HG02642 (cell line): ENCODE data around the gene CHCHD1.
"Not testable (repeated sequence)": the region's sequence is repeated elsewhere in the genome, so short reads cannot be mapped to it uniquely, and the experiment has no call there.

Experiments
- ATAC-seq: cut with Tn5 transposase; IDR thresholded peaks from one replicate; pipeline ENCODE4 v1.9.1; 2021; ENCODE audit warnings: mild to moderate bottlenecking; ENCODE audit not compliant: unreplicated experiment, poor library complexity

The CHCHD1 gene

DNA sequence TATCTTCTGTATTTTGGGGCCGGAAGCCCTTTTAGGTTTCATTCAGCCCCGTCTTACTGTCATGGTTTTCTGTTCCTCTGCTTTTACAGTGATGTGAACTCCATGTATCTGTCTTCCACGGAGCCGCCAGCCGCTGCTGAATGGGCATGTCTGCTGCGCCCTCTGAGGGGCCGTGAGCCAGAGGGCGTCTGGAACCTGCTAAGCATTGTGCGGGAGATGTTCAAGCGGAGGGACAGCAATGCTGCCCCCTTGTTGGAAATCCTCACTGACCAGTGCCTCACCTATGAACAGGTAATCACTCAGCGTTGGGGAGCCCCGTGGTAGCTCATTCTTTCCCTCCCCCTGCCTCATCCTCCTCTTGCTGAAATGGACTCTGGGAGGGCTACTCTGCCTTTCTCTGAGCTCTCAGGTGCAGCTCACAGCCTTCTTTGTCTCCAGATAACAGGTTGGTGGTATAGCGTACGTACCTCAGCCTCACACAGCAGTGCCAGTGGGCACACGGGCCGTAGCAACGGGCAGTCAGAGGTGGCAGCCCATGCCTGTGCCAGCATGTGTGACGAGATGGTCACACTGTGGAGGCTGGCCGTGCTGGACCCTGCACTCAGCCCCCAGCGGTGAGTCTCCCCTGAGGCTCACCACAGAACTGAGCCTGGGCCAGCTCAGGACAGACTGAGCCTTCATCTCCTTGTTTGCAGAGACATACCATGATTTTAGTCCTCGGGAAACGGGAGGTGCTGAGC, 9.2 kb downstream of the CHCHD1 start:
- no peak for ATAC-seq

DNA sequence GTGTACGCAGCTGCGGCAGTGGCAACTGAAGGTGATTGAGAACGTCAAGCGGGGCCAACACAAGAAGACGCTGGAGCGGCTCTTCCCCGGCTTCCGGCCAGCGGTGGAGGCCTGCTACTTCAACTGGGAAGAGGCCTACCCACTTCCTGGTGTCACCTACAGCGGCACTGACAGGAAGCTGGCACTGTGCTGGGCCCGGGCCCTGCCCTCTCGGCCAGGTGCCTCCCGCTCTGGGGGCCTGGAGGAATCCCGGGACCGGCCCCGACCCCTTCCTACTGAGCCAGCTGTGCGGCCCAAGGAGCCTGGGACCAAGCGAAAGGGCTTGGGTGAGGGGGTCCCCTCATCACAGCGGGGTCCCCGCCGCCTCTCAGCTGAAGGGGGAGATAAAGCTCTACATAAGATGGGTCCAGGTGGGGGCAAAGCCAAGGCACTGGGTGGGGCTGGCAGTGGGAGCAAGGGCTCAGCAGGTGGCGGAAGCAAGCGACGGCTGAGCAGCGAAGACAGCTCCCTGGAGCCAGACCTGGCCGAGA, 10.1 kb downstream of the CHCHD1 start:
- ATAC-seq: no peak

DNA sequence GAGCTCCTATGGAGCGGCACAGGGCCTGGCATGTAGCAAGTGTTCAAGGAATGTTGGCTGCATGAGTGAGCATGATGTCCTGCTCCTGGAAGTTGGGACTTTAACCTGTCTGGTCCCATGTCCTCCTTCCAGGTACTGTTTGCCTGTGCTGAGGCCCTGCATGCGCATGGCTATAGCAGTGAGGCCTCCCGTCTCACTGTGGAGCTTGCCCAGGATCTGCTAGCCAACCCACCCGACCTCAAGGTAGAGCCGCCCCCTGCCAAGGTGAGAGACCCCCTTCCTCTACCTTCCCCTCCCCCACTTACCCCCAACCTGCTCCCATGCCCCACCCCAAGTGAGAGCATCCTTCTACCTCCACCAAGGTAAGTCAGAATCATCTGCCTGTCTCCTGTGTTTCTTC, 11.6 kb downstream of the CHCHD1 start:
- no peak for ATAC-seq

DNA sequence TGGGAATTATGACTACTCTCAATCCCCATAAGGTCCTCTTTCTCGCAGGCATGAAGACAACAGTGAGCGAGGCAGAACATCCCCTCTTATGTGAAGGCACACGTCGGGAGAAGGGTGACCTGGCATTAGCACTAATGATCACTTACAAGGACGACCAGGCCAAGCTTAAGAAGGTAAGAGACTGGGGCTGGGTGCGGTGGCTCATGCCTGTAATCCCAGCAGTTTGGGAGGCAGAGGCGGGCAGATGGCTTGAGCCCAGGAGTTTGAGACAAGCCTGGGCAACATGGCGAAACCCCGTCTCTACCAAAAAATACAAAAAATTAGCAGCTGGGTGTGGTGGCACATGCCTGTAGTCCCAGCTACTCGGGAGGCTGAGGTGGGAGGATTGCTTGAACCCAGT, 13.6 kb downstream of the CHCHD1 start:
- ATAC-seq: not testable (repeated sequence)

DNA sequence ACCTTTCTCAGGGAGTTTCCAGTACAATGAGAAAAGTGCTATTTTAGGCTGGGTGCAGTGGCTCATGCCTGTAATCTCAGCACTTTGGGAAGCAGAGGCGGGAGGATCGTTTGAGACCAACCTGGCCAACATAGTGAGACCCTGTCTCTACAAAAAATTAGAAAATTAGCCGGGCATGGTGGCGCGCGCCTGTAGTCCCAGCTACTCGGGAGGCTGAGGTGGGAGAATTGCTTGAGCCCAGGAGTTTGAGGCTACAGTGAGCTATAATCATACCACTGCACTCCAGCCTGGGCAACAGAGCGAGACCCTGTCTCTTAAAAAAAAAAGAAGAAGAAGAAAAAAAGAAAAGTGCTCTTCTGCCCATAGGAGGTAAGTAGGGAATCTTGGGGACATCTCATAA, 14.2 kb downstream of the CHCHD1 start:
- not testable (repeated sequence) for ATAC-seq

DNA sequence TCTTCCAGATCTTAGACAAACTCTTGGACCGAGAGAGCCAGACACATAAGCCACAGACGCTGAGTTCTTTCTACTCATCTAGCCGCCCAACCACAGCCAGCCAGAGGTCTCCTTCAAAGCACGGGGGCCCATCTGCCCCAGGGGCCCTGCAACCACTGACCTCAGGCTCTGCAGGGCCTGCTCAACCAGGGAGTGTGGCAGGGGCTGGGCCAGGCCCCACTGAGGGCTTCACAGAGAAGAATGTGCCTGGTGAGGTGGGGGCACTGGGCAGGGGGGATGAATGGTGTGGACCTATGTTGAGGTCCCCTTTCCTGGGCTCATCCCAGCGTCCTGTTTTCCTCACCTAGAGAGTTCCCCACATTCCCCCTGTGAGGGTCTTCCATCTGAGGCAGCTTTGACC, 14.9 kb downstream of the CHCHD1 start:
- ATAC-seq: no peak

DNA sequence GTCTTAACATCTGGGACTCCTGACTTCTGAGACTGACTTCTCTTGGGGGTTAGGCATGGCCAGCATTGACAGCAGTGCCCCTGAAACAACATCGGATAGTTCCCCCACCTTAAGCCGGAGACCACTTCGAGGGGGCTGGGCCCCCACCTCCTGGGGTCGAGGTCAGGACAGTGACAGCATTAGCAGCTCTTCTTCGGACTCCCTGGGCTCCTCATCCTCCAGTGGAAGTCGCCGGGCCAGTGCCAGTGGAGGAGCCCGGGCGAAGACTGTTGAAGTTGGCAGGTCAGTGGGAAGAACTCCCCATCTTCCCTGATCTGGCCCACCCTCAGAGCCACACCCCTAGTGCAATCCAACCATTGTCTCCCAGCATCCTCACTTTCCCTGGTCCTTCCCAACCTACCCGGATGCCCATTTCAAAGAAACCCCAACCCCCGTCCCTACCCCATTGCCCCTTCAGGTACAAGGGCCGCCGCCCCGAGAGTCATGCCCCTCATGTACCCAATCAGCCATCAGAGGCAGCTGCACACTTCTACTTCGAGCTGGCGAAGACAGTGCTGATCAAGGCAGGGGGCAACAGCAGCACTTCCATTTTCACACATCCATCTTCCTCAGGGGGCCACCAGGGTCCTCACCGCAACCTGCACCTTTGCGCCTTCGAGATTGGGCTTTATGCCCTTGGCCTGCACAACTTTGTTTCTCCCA, 15.6 kb downstream of the CHCHD1 start:
- no peak for ATAC-seq

DNA sequence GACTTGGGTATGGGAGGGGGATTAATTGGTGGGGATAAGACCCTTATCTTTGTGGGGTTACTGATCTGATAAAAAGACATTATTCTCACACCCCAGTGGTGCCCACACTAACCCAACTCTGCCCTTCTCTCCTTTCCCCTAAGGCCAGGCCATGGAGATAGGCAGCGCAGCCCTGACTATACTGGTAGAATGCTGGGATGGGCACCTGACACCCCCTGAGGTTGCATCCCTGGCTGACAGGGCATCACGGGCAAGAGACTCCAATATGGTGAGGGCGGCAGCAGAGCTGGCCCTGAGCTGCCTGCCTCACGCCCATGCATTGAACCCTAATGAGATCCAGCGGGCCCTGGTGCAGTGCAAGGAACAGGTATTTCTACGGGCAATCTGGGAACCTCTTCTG, 16.2 kb downstream of the CHCHD1 start:
- ATAC-seq: no peak

DNA sequence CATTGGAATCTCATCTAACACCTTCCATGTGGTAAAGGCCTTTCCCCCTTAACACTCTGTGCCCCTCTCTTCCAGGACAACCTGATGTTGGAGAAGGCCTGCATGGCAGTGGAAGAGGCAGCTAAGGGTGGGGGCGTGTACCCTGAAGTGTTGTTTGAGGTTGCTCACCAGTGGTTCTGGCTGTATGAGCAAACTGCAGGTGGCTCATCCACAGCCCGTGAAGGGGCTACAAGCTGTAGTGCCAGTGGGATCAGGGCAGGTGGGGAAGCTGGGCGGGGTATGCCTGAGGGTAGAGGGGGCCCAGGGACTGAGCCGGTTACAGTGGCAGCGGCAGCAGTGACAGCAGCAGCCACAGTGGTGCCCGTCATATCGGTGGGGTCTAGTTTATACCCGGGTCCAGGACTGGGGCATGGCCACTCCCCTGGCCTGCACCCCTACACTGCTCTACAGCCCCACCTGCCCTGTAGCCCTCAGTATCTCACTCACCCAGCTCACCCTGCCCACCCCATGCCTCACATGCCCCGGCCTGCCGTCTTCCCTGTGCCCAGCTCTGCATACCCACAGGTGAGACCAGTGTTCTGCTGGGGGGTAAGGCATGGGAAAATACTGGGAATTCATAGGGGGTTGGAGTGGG, 17.2 kb downstream of the CHCHD1 start:
- ATAC-seq: no peak

DNA sequence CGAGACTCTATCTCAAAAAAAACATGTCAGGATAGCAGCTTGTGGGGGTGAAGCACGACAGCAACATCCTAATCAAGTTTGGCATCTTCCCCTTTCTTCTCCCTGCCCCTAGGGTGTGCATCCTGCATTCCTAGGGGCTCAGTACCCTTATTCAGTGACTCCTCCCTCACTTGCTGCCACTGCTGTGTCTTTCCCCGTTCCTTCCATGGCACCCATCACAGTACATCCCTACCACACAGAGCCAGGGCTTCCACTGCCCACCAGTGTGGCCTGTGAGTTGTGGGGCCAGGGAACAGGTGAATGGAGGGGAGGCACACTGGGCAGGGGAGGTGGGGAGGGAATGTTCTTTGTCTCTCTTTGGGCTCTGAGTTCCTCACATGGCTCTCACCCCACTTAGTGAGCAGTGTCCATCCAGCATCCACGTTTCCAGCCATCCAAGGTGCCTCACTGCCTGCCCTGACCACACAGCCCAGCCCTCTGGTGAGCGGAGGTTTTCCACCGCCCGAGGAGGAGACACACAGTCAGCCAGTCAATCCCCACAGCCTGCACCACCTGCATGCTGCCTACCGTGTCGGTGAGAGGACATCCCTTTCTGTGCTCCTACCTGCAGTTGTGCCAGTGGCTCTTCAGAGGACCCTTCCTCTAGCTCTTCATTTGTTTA, 18.2 kb downstream of the CHCHD1 start:
- ATAC-seq: no peak

DNA sequence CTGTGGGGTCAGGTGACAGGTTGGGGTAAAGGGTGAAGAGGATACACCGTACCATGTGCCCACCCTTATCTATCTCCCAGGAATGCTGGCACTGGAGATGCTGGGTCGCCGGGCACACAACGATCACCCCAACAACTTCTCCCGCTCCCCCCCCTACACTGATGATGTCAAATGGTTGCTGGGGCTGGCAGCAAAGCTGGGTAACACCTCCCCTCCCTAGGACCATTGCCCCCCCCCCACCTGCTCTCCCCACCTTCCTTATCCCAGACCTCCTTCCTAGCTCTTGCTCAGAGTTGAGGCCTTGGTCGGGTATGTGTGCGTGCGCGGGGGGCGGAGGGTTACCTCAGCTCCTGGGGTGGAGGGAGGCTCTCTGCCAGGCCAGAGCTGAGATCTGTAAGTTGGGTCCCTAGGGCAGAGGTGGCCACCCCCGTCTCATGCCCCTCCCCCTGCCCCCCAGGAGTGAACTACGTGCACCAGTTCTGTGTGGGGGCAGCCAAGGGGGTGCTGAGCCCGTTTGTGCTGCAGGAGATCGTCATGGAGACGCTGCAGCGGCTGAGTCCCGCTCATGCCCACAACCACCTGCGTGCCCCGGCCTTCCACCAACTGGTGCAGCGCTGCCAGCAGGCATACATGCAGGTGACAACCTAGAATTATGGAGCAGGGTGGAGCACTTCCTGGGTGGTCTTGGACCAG, 18.9 kb downstream of the CHCHD1 start:
- ATAC-seq: no peak

DNA sequence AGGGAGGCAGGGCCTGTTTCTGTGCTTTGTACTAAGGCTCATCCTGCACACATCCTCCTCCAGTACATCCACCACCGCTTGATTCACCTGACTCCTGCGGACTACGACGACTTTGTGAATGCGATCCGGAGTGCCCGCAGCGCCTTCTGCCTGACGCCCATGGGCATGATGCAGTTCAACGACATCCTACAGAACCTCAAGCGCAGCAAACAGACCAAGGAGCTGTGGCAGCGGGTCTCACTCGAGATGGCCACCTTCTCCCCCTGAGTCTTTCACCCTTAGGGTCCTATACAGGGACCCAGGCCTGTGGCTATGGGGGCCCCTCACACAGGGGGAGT, 19.4 kb downstream of the CHCHD1 start:
- ATAC-seq: no peak

DNA sequence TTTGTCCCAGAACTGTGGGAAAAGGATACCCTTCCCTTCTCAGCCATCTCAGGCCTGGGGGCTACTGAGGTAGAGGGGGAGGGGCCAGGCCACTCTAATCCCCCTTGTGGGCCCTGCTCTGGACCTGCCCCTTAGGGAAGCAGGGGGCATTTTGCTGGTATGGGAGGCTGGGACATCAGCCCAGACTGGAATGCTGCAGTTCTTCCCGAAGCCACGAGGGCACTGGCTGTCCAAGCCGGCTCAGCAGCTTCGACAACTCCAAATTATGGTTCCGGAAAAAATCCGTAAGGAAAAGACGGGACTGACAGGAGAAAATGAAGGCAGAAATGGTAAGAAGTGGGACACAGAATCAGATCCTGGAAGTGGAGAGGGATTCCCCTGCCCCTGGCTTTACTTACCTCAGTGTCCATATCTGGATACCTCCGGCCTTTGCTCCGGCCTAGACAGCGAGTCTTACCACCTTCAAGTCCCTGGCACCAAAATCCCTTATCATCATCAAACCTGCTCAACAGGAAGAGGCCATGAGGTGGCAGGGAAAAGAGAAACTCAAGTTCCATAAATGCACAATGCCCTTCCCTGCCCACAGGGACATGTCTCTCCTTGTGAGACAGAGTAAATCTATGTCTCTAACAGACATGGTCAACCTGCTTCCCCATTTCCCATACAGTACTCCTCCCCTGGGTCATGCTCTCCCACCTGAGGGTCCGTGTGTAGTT, 20.6 kb downstream of the CHCHD1 start:
- ATAC-seq: no peak

DNA sequence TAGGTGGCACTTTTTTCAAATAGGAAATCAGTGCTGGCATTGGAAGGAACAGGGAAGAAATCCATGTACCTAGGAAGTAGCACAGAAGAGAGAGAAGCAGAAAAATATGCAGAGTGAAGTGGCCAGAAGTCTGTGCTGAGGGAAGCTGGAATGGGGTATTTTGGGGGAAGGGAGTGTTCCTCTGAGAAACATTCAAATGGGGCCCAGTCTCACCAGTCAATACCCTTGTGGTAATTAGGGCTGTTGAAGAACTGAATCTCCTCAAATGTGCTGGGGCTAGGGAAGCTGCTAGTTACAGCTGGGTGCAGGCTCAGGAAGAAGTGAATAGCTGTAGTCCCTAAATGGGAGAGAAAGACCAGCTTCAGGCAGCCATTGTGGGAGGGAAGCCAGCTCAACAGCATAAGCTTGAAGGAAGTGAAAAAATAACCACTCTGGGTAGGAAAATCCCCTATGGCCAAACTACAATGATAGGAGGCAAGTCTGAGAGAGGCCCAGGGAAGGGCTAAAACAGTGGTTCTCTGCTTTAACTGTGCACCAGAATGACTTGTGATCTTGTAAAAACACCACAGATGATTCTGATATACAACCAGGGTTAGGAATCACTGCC, 21.9 kb downstream of the CHCHD1 start:
- ATAC-seq: peak; percentile 68

DNA sequence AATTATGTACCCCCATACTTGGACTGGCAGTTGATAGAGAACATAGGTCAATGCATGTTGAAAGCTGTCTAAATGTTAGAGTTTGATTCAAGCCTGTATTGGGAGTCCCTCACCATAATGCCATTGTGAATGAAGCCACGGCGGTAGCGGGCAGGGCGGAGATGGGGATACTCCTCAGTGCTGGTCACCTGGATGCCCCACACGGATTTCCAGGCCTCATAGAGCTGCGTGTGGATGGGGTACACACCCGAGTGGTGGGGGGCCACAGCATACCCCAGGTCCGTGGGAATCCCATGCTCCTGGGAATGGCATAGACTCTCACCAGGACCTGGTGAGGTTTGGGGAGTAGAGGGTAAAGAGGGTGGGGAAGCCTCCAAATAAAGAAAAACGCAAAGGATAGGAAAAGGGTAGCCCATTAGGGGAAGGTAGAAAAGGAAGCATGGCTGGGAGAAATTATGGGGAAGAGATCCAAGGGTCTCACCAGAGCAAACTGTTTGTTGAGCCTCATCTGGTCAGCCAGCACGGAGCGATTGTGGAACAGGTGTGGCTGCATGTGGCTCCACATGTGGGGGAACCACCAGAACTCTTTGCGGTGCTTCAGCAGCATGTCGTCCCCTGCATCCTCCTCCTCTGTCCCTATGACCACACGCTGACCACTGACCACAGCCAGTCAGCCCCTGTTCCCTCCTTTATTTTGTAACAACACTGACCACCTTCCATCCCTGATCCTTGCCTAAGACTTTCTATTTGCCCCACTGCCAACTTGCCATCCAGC, 24.5 kb downstream of the CHCHD1 start:
- ATAC-seq: no peak

DNA sequence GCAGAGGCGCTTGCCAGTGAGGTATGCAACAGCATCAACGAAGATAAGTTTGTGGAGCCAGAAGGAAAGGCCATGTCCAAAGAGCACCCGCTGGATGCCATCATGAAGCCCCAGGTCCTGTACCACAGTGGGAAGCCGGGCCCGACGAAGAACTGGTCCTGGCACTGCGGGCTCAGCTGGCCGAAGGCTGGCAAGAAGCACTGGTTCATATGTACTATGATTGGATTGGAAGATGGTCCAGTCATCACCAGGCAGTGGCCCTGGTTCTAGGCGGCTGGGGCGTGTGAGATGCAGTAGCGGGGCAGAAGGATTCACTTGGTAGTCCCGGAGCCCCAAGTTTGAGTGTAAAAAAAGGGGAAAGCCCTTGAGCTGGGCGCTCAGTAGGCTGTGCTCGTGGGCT, 25.6 kb downstream of the CHCHD1 start:
- no peak for ATAC-seq

DNA sequence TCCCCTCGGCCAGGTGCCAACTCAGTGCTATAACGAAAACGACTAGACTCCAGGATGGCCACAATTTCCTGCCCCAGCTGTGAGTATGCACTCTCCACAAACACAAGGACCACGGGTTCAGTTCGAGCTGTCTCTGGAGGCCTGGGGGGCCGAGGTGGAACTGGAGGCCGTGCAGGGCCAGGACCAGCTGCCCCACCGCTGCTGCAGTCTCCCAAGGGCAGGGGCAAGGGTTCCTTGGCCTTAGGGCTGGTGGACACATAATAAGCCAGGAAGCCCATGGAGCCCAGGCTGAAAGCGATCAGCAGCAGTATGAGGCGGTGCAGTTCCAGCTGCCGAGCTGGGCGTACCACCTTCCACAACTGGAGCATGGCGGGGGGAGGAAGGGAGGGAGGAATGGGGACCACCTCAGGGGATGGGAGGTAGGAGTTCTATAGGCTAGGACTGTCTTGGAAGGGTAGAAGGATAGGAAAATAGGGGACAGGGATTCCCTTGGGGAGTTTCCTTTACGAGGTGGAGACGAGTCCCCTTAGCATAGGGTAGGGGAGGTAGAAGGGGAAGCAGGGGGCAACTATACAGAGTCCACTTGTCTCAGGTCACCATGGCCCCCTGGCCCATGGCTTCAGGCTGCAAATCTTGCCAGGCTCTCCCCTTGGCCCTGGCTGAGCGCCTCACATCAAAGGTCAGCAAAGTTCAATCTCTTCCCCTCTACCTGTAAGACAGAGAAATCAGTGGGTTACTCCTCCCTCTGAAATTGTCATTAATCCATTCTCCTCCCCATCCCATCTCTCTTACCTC, 26.4 kb downstream of the CHCHD1 start:
- no peak for ATAC-seq
